ENCODE data around the gene SCAANT1. TPM values are rescaled to one million over a fixed set of nuclear protein-coding genes. Genes with fewer than 3 reads are reported as not detected.

The SCAANT1 gene
- total and polyA plus RNA-seq, 2 donors (not counting 1 experiment from before 2014, with no cell fraction given) = 1.7 TPM; not detected in 1

DNA sequence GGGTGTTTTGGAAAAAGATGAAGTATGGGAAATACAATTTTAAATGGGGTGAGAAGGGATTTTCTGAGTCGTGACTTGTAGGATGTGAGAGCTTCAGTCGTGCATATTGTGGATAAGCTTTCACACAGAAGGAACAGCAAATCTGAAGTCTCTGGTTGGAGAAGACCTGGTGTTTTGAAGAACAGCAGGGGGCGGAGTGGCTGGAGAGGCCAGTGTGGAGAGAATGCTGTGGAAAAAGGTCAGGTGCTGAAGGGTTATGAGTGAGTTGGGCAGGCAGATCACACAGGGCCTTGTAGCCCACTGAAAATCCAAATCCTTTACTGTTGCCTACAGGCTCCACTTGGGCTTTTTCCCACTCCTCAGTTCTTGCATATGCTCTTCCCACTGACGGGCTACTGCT is 14.1 kb upstream of the SCAANT1 start:
- peaks cover 40% of the 10 kb centered on the region for H3K79me2 ChIP-seq (ENCODE audit: control insufficient read depth, insufficient read depth, low read length)

DNA sequence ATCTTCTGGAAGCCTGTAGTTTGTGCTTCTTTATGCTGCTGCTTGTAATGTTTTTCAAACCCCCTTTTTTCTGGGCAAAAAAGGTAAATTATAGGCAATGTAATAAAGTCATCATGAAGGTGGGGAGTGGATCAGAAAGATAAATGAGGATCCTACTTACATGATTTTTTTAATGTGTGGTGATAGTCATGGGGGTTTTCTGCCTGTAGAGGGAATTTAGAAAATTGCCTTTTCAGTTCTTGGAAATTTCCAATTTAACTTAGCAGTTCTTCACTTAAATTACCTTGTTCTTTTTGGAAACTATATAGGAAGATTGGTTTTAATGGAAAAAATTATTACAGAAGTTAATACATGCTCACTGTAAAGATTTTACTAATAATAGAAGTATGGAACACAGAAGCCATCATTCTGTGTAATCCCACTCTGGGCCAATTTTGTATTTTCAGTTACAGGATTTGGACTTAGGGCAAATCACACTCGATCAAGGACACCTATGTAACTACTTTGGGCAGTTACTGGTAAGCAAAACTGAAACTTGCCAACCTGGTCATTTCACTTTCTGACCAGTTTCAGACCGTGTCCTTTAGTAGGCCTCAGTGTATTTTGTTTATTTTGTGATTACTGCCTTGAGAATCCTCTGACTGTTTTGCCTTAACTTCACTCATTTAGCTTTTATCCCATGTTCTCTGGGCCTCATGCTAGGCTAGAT is 10.5 kb upstream of the SCAANT1 start:
- H3K9ac ChIP-seq (ENCODE audit: insufficient read depth, low read length) = no peak overlapping the region
- no peak overlapping the region for H2AFZ ChIP-seq (ENCODE audit: low read length)

More for the DNA sequence above, 14.1 kb upstream of the SCAANT1 start:
- Histone ChIP-seq H3K4me2 (ENCODE audit: extremely low read depth, insufficient read depth, low read length) (no peak overlapping the region), H3K27ac (ENCODE audit: insufficient read depth, low read length) (no peak overlapping the region), H2AFZ (ENCODE audit: low read length) (no peak overlapping the region), H3K9me3 (ENCODE audit: control insufficient read depth, insufficient read depth, low read depth, low read length) (no peaks in the 10 kb centered on the region), H3K27me3 (ENCODE audit: control insufficient read depth, insufficient read depth, low read length) (no peaks in the 10 kb centered on the region), H3K4me3 (replicated peaks in 1 of 4; ENCODE audit: control extremely low read depth in 1 of 4, insufficient read depth in 1 of 4, low read depth in 3 of 4, low read length in 4 of 4) (no peak overlapping the region), H3K9ac (ENCODE audit: insufficient read depth, low read length) (no peak overlapping the region), H4K20me1 (ENCODE audit: control insufficient read depth, extremely low read depth, insufficient read depth, low read length) (no peaks in the 10 kb centered on the region), H3K4me1 (ENCODE audit: control insufficient read depth, extremely low read depth, insufficient read depth, low read length) (no peaks in the 10 kb centered on the region), H3K36me3 (ENCODE audit: control insufficient read depth, insufficient read depth, low read length) (peaks cover 9% of the 10 kb centered on the region)
- no peak for DNase-seq (ENCODE audit: low read depth in 2 of 2)
- TF ChIP-seq, protein P1, sequence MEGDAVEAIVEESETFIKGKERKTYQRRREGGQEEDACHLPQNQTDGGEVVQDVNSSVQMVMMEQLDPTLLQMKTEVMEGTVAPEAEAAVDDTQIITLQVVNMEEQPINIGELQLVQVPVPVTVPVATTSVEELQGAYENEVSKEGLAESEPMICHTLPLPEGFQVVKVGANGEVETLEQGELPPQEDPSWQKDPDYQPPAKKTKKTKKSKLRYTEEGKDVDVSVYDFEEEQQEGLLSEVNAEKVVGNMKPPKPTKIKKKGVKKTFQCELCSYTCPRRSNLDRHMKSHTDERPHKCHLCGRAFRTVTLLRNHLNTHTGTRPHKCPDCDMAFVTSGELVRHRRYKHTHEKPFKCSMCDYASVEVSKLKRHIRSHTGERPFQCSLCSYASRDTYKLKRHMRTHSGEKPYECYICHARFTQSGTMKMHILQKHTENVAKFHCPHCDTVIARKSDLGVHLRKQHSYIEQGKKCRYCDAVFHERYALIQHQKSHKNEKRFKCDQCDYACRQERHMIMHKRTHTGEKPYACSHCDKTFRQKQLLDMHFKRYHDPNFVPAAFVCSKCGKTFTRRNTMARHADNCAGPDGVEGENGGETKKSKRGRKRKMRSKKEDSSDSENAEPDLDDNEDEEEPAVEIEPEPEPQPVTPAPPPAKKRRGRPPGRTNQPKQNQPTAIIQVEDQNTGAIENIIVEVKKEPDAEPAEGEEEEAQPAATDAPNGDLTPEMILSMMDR (conservative IDR thresholded peaks at IDR 0.05 in 1 of 2, IDR thresholded peaks at IDR 0.05 in 1 of 2; ENCODE audit: low read depth in 1 of 2, low read length in 2 of 2) = no peak
- no peak for TF ChIP-seq EZH2 (IDR thresholded peaks at IDR 0.05; ENCODE audit: low read length, missing control alignments)

DNA sequence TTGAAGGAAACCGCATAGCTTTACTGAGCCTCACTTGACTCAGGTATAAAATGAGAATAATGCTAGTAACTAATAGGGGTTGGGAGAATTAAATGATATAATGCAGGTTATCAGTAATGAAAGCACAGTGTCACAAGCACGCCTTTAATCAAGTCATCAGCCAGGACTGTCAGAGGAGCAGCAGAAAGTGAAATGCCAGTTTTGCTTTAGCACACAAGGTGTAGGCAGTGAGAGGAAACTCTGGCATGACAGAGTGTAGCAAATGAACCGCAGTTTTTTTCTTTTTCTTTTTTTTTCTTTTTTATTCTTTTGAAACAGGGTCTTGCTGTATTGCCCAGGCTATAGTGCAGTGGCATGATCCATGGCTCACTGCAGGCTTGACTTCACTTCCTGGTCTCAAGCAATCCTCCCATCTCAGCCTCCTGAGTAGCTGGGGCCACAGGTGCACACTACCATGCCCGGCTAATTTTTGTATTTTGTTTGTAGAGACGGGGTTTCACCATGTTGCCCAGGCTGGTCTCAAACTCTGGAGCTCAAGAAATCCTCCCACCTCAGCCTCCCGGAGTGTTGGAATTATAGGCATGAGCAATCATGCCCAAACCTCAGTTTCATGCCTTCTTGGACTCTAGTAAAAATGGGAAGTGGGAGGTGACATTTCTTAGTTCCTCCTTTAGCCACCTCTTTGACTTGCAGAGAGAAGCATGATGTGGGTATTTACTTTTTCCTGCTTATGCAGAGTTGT is 9.7 kb upstream of the SCAANT1 start:
- no peak overlapping the region for H2AFZ ChIP-seq (ENCODE audit: low read length)
- no peak overlapping the region for H3K4me2 ChIP-seq (ENCODE audit: extremely low read depth, insufficient read depth, low read length)
- DNase-seq (ENCODE audit: low read depth in 2 of 2) = no peak
- H3K27me3 ChIP-seq (ENCODE audit: control insufficient read depth, insufficient read depth, low read length) = no peaks in the 10 kb centered on the region
- no peaks in the 10 kb centered on the region for H3K9me3 ChIP-seq (ENCODE audit: control insufficient read depth, insufficient read depth, low read depth, low read length)
- H3K36me3 ChIP-seq (ENCODE audit: control insufficient read depth, insufficient read depth, low read length) = peaks cover 8% of the 10 kb centered on the region
- H3K4me3 ChIP-seq (replicated peaks in 1 of 4; ENCODE audit: control extremely low read depth in 1 of 4, insufficient read depth in 1 of 4, low read depth in 3 of 4, low read length in 4 of 4) = no peak overlapping the region
- peaks cover 30% of the 10 kb centered on the region for H3K79me2 ChIP-seq (ENCODE audit: control insufficient read depth, insufficient read depth, low read length)
- no peak overlapping the region for H3K9ac ChIP-seq (ENCODE audit: insufficient read depth, low read length)
- H3K4me1 ChIP-seq (ENCODE audit: control insufficient read depth, extremely low read depth, insufficient read depth, low read length) = no peaks in the 10 kb centered on the region
- TF ChIP-seq EZH2 (IDR thresholded peaks at IDR 0.05; ENCODE audit: low read length, missing control alignments) = no peak
- TF ChIP-seq, protein P1 (conservative IDR thresholded peaks at IDR 0.05 in 1 of 2, IDR thresholded peaks at IDR 0.05 in 1 of 2; ENCODE audit: low read depth in 1 of 2, low read length in 2 of 2) = no peak
- no peak overlapping the region for H3K27ac ChIP-seq (ENCODE audit: insufficient read depth, low read length)
- H4K20me1 ChIP-seq (ENCODE audit: control insufficient read depth, extremely low read depth, insufficient read depth, low read length) = no peaks in the 10 kb centered on the region

More for the DNA sequence above, 10.5 kb upstream of the SCAANT1 start:
- peaks cover 8% of the 10 kb centered on the region for H3K36me3 ChIP-seq (ENCODE audit: control insufficient read depth, insufficient read depth, low read length)
- H3K27me3 ChIP-seq (ENCODE audit: control insufficient read depth, insufficient read depth, low read length) = no peaks in the 10 kb centered on the region
- no peaks in the 10 kb centered on the region for H3K9me3 ChIP-seq (ENCODE audit: control insufficient read depth, insufficient read depth, low read depth, low read length)
- H3K4me3 ChIP-seq (replicated peaks in 1 of 4; ENCODE audit: control extremely low read depth in 1 of 4, insufficient read depth in 1 of 4, low read depth in 3 of 4, low read length in 4 of 4) = no peak overlapping the region
- no peaks in the 10 kb centered on the region for H4K20me1 ChIP-seq (ENCODE audit: control insufficient read depth, extremely low read depth, insufficient read depth, low read length)
- no peak overlapping the region for H3K27ac ChIP-seq (ENCODE audit: insufficient read depth, low read length)
- no peak for DNase-seq (ENCODE audit: low read depth in 2 of 2)
- TF ChIP-seq EZH2 (IDR thresholded peaks at IDR 0.05; ENCODE audit: low read length, missing control alignments) = no peak
- TF ChIP-seq, protein P1 (conservative IDR thresholded peaks at IDR 0.05 in 1 of 2, IDR thresholded peaks at IDR 0.05 in 1 of 2; ENCODE audit: low read depth in 1 of 2, low read length in 2 of 2) = no peak
- H3K79me2 ChIP-seq (ENCODE audit: control insufficient read depth, insufficient read depth, low read length) = peaks cover 35% of the 10 kb centered on the region
- H3K4me1 ChIP-seq (ENCODE audit: control insufficient read depth, extremely low read depth, insufficient read depth, low read length) = no peaks in the 10 kb centered on the region
- H3K4me2 ChIP-seq (ENCODE audit: extremely low read depth, insufficient read depth, low read length) = no peak overlapping the region

Measured in fibroblast of lung (primary cell).